ENCODE data around the gene FMN1.
A peak's percentile ranks its signal among the peaks of the same experiment; 100 is the strongest.
"Not testable (repeated sequence)": the region's sequence is repeated elsewhere in the genome, so short reads cannot be mapped to it uniquely, and the experiment has no call there.

Gene FMN1

DNA sequence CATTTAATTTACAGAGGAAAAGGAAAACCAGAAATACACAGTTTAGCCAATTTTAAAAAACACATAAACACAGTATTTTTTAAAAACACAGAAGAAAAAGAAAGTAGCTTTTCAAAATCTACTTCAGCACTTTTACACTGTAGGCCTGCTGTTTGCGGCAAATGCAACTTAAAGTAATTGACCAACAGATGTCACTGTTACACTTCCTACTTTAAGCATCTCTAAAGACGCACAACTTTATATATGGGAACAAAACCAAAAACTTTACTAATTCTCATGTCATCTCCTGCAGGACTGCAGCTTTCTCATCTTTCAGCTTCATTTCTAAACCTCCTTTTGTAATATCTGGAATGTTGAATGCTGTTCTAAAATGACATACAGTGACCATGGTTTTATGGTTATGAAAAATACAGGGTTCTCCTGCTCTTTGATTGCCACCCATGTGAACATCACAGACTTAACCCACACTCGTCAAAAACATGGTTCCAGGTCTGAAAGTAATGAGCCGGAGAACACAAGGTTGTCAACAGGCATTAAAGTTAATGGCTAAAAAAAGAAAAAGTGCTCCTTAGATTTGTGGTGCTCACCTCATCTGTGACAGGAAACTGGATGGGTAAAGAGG, 107.9 kb downstream of the FMN1 start:
- no peak for DNase-seq

- DNase-seq, result no peak
These were observed 109.9 kb downstream of the FMN1 start for GRCh38 chr15:33084661-33085060.

DNA sequence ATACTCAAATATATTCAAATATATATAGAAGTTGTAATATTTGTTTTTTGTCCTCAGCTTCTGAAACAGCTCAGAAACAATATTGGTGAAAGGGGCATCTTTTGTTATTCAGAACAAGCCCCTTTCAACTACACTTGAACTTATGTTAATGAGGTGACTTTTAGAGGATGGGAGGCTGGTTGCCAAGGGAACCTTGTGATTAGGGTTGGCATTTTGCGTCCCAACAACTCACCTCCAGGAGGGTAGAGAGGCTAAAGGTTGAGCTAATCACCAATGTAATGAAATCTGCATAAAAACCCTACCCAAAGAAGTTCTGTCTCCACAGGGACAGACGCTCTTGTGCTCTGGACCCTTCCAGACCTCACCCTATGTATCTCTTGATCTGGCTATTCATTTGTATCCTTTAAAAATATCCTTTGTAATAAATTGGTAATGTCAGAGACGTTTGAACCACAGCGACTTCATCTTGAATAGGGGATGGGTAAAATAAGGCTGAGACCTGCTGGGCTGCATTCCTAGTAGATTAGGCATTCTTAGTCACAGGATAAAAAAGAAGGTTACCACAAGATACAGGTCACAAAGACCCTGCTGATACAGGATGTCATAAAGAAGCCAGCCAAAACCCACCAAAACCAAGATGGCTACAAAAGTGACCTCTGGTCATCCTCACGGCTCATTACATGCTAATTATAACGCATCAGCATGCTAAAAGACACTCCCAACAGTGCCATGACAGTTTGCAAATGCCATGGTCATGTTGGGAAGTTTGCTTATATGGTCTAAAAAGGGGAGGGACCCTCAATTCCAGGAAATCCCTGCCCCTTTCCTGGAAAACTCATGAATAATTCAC, 111.1 kb downstream of the FMN1 start:
- no peak for DNase-seq

- no peak for DNase-seq
These were observed 114.5 kb downstream of the FMN1 start for GRCh38 chr15:33080006-33080405.

DNA sequence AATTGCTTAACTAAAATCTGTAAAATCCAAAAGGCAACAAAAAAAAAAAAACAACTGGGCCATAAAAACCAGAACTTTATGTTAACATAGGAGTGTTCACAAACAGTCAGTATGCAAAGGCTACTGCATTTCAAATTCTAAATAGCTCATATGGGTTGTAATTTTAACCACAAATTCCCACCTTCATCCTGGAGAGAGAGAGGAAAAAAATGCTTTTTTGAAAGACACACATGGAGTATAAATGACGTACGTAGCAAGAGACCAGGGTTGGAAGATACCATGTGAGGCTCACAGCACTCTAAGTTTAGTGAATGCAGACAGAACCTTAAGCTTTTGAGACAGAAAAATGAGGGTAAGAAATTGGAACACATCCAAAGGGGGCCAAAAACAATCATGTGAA, 115.9 kb downstream of the FMN1 start:
- DNase-seq, result no peak

- no peak for DNase-seq
These were observed 117.6 kb downstream of the FMN1 start for GRCh38 chr15:33076937-33077336.

DNA sequence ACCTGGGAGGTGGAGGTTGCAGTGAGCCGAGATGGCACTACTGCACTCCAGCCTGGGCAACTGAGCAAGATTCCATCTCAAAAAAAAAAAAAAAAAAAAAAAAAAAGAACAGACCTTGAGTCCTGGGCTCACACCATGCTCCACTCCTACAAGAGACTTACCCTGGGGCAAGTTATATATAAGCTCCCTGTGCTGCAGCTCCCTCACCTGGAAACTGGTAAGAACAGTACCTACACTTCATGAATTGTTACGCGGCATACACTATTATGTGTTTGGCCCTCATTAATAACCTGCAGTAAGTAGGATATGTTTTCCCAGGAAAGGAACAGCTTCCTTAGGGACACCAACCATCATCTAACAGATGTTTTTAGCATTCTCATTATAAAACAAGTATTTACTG, 119.6 kb downstream of the FMN1 start:
- DNase-seq, result no peak

DNA sequence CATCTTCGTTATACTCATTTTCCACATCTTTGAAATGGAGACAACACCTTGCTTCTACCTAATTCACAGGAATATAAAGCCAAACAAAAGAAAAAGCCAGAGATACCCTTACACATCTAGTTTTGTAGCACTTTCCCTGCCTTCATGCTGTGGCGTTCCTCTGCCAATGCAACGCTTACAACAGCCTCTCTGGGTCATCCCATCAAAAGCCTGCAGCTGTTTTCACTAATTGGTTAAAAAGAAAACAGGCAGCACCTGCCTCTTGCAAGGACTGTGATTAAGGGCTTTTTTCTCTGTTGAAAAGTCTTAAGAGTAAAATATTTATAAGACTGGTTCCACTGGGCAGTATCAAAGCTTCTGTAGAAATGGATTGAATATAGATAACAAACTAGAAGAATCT, 120.3 kb downstream of the FMN1 start:
- no peak for DNase-seq

DNA sequence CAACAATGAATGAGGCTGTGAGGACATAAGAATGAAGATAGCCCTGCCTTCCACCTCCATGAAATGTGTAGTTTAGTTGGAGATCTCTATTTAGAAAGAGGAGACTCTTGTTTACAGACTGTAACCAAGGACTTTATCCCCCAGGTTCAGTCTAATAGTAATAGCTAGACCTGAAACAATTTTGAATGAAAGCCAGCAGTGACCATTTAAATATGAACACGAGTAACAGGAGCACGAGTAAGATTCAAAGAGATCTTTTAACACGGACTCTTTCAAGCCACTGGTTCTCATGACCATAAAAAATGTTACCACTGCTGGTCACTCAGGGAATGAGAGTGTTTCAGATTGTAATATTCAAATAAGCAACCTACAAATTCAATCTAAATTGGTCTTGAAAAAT, 123.1 kb downstream of the FMN1 start:
- no peak for DNase-seq

GRCh38 chr15:33069903-33070302, 124.6 kb downstream of the FMN1 start:
- not testable (repeated sequence) for DNase-seq

DNA sequence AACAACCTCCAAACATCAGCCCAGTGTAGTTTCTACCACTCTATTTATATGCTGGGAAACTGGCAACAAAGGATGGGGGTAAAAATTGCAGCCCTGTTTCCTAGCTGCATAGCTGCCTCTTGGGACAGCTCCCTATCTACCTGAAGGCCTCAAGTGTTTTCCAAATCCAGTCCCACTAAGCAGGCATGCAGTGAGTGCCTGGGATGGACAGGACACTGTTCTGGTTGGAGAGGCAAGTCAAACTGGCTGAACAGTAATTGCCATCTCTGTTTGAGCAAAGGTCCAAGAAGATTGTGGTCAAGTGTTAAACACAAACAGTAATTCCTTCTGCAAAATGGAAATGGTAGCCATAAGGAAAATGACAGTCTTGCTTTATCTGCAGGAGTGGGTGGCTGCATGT, 125.4 kb downstream of the FMN1 start:
- DNase-seq, result no peak

GRCh38 chr15:33068511-33068990, 126.0 kb downstream of the FMN1 start:
- no peak for DNase-seq

DNA sequence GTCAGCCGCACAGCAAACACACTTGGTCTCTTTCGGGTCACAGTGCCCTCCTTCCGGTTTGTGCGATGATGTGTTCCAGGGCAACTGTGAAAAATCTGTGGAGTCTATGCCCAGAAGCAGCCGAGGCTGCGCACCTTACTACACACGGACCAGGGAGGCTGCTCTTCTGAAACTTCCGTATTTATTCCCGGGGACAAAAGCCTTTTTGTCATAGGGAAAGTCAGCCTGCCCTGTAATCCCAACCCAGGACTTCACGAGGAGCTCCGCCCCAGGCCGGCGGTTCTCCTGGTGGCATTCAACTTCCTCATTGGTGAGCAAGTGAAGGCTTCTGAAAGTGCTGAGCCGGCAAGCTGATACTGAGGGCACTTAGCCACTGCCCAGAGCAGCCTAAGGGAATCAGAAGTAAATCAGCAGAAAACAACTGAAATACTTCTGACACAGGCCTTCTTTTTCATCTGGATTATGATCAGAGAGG, 126.5 kb downstream of the FMN1 start:
- peak; percentile 66 for DNase-seq

GRCh38 chr15:33067456-33067855, 127.1 kb downstream of the FMN1 start:
- no peak for DNase-seq

- no peak for DNase-seq
These were observed 127.9 kb downstream of the FMN1 start for GRCh38 chr15:33066584-33066983.

DNA sequence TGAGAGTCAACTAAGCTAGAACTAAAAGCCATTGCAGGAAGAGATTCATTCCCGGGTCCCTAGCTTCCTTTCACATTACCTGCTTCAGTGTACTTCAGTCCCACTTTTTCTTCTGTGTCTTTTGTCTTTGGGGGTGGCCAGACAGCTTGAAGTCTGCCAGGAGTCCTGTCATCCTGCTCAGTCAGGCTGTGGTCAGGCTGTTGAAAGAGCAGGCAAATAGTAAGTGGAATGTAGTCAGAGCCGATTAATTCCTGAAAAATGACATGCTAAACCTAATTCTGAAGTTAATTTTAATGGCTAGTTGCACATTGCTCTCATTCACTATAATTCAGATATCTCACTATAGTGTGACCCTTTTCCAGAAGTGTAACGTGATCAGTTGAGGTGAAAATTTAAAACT, 129.6 kb downstream of the FMN1 start:
- no peak for DNase-seq

DNA sequence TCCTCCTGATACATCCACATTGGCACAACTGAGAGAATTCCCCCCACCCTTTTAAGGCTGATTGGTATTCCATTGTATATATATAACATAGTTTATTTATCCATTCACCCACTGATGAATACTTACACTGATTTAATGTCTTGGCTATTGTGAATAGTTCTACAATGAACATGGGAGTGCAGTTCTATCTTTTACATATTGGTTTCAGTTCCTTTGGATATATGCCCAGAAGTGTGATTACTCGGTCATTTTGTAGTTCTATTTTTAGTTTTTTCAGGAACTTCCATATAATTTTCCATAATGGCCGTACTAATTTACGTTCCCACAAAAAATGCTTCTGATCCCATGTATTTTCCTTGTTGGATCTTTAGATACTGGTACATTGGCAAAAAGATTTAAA, 135.3 kb downstream of the FMN1 start:
- no peak for DNase-seq

DNA sequence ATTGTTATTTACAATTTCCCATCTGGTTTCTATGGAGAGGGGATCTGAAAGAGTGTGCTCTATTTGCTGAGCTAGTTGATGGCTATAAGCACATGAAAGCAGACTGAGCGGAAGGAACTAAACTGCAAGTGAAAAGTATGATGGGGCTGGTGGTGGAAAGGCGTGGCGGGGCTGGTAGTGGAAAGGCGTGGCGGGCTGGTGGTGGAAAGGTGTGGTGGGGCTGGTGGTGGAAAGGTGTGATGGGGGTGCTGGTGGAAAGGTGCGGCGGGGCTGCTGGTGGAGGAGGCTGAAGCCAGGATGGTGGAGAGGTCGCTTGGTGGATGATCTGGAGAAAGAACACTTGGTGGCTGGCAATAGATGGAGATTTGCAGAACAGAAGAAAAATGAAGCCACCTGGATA, 136.7 kb downstream of the FMN1 start:
- DNase-seq, result no peak

DNA sequence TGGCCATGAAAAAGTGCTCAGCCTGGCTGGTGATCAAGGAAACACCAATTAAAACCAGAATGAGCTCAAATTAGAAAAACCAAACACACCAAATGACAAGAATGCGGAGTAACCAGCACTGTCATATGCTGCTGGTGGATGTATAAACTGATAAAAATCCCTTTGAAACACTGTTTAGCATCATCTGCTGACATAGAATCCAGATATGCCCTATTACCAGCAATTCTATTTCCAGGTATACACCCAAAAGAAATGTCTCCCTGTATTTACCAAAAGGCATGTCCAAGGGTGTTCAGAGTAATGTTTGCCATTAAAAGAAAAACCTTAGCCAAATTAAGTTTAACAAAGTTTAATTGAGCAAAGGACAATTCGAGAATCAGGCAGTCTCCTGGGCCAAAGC, 138.6 kb downstream of the FMN1 start:
- no peak for DNase-seq

DNA sequence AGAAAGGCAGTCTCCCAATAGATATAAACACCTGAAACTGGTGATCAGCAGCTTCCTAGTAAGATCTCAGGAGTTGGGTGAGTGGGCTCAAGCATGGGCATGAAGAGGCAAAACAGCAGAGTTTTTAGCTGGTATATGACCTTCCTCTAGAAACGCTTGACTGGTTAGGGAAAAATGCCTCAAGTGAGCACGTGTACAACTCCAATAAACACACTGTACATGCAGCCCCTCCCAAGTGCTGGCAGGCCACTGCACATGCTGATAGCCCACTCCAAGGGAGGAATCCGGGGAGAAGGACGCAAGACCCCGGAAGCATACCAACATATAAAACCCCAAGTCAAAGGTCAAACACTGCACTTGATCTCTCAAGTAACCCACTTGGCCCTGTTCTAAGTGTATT, 143.0 kb downstream of the FMN1 start:
- no peak for DNase-seq

DNA sequence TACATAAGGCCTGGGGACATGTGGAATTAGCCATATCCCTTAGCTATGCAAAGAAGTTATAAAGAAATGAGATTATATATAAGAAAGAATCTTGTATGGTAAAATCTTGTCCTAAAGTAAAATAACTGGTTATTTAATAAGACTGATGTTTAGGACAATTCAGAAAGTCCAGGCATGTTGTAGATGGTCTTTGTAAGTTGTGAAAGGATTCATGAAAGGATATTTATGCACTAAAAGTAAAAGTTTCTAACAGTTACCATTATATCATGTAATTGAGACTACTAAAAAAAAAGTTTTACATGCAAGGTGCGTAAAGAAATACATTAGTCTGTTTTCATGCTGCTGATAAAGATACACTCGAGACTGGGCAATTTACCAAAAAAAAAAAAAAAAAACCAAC, 146.3 kb downstream of the FMN1 start:
- no peak for DNase-seq

DNA sequence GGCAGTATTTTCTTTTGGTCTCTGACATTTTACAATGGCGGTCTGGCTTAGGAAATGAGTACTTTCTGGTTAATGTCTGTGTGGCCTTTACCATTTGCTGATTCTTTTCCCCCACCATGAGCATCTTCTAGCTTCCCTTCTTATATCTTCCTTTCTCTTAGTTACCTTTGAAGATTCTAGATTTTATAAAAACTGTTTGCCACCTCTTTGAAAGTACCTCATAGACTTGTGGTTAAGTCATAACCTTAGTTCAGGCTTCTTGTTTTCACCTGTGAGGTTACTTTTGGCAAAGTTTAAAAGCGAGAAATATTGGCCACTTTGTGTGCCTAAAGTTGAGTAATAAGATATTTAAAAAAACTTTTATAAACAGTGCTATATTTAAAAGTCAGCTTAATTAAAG, 147.4 kb downstream of the FMN1 start:
- no peak for DNase-seq

- no peak for DNase-seq
These were observed 148.2 kb downstream of the FMN1 start for GRCh38 chr15:33046329-33046728.

DNA sequence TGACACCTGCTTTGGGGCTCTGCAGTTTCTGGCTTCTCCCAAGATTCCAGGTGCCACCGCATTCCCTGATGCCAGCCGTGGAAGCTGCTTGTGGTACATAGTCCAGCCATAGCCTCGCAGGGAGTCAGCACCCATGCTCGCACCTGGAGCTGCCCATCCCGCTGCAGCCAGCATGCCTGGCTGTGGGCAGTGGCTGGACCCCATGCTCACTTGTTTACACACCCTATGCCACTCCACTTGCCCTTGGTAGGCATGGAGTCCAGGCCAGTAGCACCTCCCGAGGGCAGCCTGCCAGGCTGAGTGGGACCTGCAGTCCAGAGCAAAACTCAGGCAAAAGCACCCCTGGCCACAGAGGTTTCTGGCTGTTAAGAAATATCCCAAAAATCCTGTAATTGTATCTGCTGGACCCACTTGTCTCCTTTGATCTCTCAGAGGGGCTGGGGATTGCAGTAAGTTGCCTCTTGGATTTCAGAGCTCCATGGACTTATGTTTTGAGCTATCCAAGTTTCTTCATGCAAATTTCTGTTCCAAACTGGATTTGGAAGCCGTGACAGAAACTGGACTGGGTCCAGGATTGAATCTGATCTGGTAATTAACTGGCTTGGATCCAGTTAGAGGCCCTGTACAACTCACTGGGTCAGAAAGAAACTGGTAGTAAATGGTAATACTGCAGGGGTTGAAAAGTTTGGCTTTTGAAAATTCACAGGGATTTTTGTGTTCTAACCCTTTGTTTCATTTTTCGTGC, 149.3 kb downstream of the FMN1 start:
- no peak for DNase-seq

Data from activated CD8-positive, alpha-beta memory T cell treated with anti-CD3 and anti-CD28 coated beads for 24 hours (primary cell).